Progenitor cell of endocrine pancreas (in vitro differentiated cells): ENCODE results near the gene GXYLT1. TPM values are rescaled to one million over a fixed set of nuclear protein-coding genes. Genes with fewer than 3 reads are reported as not detected.

Experiments
- DNase-seq: peaks from one replicate; pipeline ENCODE4 v3.0.0; 2021; ENCODE audit warnings: low spot score; ENCODE audit not compliant: unreplicated experiment
- H3K27ac Mint-ChIP-seq: 2 replicates; pipeline ENCODE4 v1.8.0; 2021; ENCODE audit warnings: mild to moderate bottlenecking, moderate library complexity, mixed read lengths
- H3K27me3 Mint-ChIP-seq: 2 replicates; pipeline ENCODE4 v1.8.0; 2021; ENCODE audit warnings: mixed read lengths
- H3K36me3 Mint-ChIP-seq: 2 replicates; pipeline ENCODE4 v1.8.0; 2022; ENCODE audit warnings: mixed read lengths; ENCODE audit not compliant: insufficient read depth
- H3K4me1 Mint-ChIP-seq: 2 replicates; pipeline ENCODE4 v1.8.0; 2021; ENCODE audit warnings: low read depth, mixed read lengths
- H3K4me3 Mint-ChIP-seq: 2 replicates; pipeline ENCODE4 v1.8.0; 2021; ENCODE audit warnings: low read depth, mild to moderate bottlenecking, moderate library complexity, mixed read lengths
- H3K9me3 Mint-ChIP-seq: 2 replicates; pipeline ENCODE4 v1.8.0; 2021; ENCODE audit warnings: low read depth, mixed read lengths
- CTCF ChIP-seq: fragments of 200-600 bp; sonication (generic); IDR thresholded peaks from one replicate; pipeline ENCODE4 v1.5.0; 2021; ENCODE audit warnings: antibody characterized with exemption, mild to moderate bottlenecking; ENCODE audit not compliant: unreplicated experiment
- total RNA-seq: library from RNA; stranded (reverse); gene quantifications from 2 replicates; pipeline ENCODE4 v1.2.1, GENCODE V29; 2021

GXYLT1 gene
- total RNA-seq, 1 donor from 2014 or later, result 23.5 TPM

- Mint-ChIP-seq H3K27ac (no peak overlapping the region), H3K4me3 (no peak overlapping the region), H3K27me3 (no peaks in the 10 kb centered on the region), H3K4me1 (no peaks in the 10 kb centered on the region), H3K9me3 (peaks cover 10% of the 10 kb centered on the region), H3K36me3 (peaks cover 1% of the 10 kb centered on the region)
- DNase-seq, result no peak
- TF ChIP-seq CTCF, result no peak
These were observed 105.5 kb downstream of the GXYLT1 start for GRCh38 chr12:42039176-42039575.

- no peaks in the 10 kb centered on the region for H3K27me3 Mint-ChIP-seq
- no peak overlapping the region for H3K4me3 Mint-ChIP-seq
- peaks cover 1% of the 10 kb centered on the region for H3K36me3 Mint-ChIP-seq
- H3K27ac Mint-ChIP-seq, result no peak overlapping the region
- no peak for TF ChIP-seq CTCF
- no peaks in the 10 kb centered on the region for H3K4me1 Mint-ChIP-seq
- H3K9me3 Mint-ChIP-seq, result peaks cover 10% of the 10 kb centered on the region
- DNase-seq, result no peak
These were observed 112.7 kb downstream of the GXYLT1 start for GRCh38 chr12:42031847-42032564.

Other genes with a start within 250 kb of the GXYLT1 start
- 30.5 and 33.8 TPM in 2 replicates for gene YAF2, start 93.4 kb upstream of the GXYLT1 start, total RNA-seq
- 50.4 and 54.5 TPM in 2 replicates for gene ZCRB1, start 181.2 kb upstream of the GXYLT1 start, total RNA-seq
- 62.1 and 62.2 TPM in 2 replicates for gene PPHLN1, start 181.3 kb upstream of the GXYLT1 start, total RNA-seq